Neural cell (in vitro differentiated cells): ENCODE measurements around the gene TEKT2.

Experiments used
- CTCF ChIP-seq: fragments of 450-650 bp; IDR thresholded peaks from 2 replicates; pipeline ENCODE4 v1.5.1; 2014; ENCODE audit warnings: antibody characterized with exemption, mild to moderate bottlenecking, moderate library complexity; ENCODE audit not compliant: poor library complexity, severe bottlenecking
- EZH2 ChIP-seq: fragments of 200-600, 300-800 bp; shearing (Covaris generic), sonication (generic); IDR thresholded peaks from 2 replicates; pipeline ENCODE4 v1.6.1; 2014; ENCODE audit warnings: antibody characterized with exemption, low read length, borderline replicate concordance, mild to moderate bottlenecking; ENCODE audit not compliant: insufficient read depth, poor library complexity, severe bottlenecking
- POLR2AphosphoS5 ChIP-seq: IDR thresholded peaks from 2 replicates; pipeline ENCODE4 v1.6.1; 2012
- RAD21 ChIP-seq: fragments of 450-650 bp; conservative IDR thresholded peaks from 2 replicates; pipeline ENCODE4 v1.6.1; 2014; ENCODE audit warnings: antibody characterized with exemption, mild to moderate bottlenecking, moderate library complexity
- REST ChIP-seq: IDR thresholded peaks from 2 replicates; pipeline ENCODE4 v1.6.1; 2012; ENCODE audit warnings: borderline replicate concordance

- TF ChIP-seq CTCF: no peak
- no peak for TF ChIP-seq POLR2AphosphoS5
- TF ChIP-seq REST: no peak
- TF ChIP-seq EZH2: no peak
- no peak for TF ChIP-seq RAD21
These were observed 41.5 kb downstream of the TEKT2 start, which contains the start of gene COL8A2 for GRCh38 chr1:36125129-36125991.
